ENCODE data around the gene STOX1.
A peak's percentile ranks its signal among the peaks of the same experiment; 100 is the strongest.

The STOX1 gene

DNA sequence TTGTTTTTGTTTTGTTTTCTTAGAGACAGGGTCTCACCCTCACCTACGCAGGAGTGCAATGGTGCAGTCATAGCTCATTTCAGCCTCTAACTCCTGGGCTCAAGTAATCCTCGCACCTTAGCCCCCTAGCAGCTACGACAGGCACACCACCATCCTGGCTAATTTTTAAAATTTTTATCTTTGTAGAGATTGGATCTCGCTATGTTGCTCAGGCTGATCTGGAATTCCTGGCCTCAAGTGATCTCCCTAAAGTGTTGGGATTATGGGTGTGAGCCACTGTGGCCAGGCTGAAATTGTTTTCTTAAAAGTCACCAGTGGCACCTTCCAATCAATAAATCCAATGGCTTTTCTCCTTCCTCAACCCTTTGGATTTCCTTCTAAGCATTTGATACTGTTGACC lies 52.9 kb downstream of the STOX1 start:
- DNase-seq (ENCODE audit: low read depth) = no peak
- TF ChIP-seq, protein P1, sequence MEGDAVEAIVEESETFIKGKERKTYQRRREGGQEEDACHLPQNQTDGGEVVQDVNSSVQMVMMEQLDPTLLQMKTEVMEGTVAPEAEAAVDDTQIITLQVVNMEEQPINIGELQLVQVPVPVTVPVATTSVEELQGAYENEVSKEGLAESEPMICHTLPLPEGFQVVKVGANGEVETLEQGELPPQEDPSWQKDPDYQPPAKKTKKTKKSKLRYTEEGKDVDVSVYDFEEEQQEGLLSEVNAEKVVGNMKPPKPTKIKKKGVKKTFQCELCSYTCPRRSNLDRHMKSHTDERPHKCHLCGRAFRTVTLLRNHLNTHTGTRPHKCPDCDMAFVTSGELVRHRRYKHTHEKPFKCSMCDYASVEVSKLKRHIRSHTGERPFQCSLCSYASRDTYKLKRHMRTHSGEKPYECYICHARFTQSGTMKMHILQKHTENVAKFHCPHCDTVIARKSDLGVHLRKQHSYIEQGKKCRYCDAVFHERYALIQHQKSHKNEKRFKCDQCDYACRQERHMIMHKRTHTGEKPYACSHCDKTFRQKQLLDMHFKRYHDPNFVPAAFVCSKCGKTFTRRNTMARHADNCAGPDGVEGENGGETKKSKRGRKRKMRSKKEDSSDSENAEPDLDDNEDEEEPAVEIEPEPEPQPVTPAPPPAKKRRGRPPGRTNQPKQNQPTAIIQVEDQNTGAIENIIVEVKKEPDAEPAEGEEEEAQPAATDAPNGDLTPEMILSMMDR (IDR thresholded peaks at IDR 0.05; ENCODE audit: insufficient read depth, low read depth, low read length, missing control alignments) = no peak

DNA sequence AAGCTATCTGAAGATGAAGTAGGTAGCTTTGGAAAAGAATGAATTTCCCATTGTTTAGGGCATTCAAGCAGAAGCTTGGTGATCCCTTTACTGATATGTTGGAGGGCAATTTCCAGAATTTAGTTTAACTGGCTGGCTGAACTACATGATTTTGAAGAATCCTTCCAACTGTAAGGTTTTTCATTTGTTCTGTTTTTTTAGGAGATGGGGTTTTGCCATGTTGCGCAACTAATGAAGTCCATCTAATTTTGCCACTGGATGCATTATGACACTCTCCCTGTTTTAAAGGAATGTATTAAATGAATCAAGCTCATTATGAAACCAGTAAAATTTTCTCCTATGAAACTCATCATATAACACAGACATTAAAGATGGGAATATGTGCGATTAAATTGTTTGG lies 67.7 kb downstream of the STOX1 start:
- no peak overlapping the region for H3K4me3 ChIP-seq (ENCODE audit: low read depth, low read length)
- DNase-seq (ENCODE audit: low read depth) = no peak
- TF ChIP-seq, protein P1 (IDR thresholded peaks at IDR 0.05; ENCODE audit: insufficient read depth, low read depth, low read length, missing control alignments) = no peak

More for the DNA sequence above, 52.9 kb downstream of the STOX1 start:
- H3K4me3 ChIP-seq (ENCODE audit: low read depth, low read length) = no peak overlapping the region

DNA sequence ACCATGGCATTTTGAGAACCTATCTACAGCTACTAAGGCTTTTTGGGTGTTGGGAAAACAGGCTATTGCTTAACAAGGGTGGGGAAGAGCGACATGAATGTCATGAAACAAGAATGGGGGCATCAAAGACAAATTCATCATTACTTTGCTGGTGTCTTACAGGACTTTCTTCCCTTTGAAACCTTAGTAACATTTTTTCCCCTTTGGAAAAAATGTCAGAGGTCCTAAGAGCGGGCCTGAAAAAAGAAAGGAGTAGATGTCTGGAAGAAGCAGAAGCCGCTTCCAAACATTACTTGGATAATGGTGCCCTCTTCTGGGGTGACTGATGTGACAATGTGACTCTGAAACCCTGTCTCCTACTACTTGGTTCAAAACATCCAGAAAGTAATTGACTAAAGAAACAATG lies 70.0 kb downstream of the STOX1 start:
- TF ChIP-seq, protein P1 (IDR thresholded peaks at IDR 0.05; ENCODE audit: insufficient read depth, low read depth, low read length, missing control alignments) = peak; percentile 35
- peak; percentile 65 for DNase-seq (ENCODE audit: low read depth)

DNA sequence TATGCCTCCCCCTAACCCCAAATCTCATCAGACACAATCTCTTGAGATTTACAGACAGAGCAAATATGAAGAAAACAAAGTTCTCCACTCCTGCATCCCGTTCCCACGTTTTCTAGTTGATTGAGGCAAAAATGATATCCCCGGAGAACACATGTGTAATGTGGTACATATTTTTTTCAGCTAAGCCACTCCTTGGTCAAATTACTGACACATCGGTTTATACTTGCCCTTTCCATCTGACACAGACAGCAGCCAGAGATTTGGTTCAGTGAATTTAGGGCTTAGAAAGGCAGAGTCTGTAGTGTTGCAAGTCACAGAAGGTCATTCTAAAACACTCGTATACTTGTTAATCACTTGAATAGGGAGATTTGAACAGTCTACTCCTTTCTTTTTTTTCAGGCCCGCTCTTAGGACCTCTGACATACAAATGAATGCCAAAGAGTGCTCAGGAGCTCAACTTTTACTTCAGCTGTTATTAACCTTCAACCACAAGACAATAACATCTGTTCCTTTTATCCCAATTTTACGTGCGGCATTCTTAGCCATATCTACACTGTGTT lies 71.9 kb downstream of the STOX1 start:
- H3K4me3 ChIP-seq (ENCODE audit: low read depth, low read length) = no peak overlapping the region
- TF ChIP-seq, protein P1 (IDR thresholded peaks at IDR 0.05; ENCODE audit: insufficient read depth, low read depth, low read length, missing control alignments) = no peak
- no peak for DNase-seq (ENCODE audit: low read depth)

More for the DNA sequence above, 70.0 kb downstream of the STOX1 start:
- H3K4me3 ChIP-seq (ENCODE audit: low read depth, low read length) = no peak overlapping the region

DNA sequence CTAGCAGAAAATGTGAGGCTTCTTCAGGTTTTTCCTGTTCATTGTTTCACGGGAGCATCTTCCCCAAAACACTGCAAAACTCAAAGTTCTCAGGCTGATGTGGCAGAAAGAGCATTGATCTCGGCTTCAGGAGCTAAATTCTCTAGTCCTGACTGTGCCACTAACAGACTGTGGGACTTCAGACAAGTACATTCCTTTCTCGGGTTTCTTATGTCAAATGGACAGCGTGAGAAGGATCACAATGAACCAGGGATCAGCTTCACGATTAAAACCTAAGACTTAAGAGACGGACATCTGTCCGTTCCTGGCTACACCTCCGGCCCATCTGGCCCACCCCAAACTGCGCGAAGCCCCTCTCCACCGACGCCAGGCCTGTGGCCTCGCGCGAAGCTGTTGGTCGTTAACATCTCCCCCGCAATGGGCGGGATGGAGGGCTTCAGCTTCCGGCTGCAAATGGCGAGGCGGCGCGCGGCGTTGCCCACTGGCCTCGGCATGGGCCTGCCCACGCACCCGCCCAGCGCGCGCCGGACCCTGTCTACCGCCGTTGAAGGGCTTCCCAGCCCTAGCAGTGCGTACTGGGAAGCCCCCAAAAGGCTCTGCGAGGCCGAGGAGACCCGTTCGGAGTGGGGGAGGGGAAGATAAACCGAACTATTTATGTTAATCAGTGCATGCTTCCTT lies 73.2 kb downstream of the STOX1 start:
- DNase-seq (ENCODE audit: low read depth) = no peak
- peak overlapping the region; percentile 67 for H3K4me3 ChIP-seq (ENCODE audit: low read depth, low read length)
- TF ChIP-seq, protein P1 (IDR thresholded peaks at IDR 0.05; ENCODE audit: insufficient read depth, low read depth, low read length, missing control alignments) = no peak

DNA sequence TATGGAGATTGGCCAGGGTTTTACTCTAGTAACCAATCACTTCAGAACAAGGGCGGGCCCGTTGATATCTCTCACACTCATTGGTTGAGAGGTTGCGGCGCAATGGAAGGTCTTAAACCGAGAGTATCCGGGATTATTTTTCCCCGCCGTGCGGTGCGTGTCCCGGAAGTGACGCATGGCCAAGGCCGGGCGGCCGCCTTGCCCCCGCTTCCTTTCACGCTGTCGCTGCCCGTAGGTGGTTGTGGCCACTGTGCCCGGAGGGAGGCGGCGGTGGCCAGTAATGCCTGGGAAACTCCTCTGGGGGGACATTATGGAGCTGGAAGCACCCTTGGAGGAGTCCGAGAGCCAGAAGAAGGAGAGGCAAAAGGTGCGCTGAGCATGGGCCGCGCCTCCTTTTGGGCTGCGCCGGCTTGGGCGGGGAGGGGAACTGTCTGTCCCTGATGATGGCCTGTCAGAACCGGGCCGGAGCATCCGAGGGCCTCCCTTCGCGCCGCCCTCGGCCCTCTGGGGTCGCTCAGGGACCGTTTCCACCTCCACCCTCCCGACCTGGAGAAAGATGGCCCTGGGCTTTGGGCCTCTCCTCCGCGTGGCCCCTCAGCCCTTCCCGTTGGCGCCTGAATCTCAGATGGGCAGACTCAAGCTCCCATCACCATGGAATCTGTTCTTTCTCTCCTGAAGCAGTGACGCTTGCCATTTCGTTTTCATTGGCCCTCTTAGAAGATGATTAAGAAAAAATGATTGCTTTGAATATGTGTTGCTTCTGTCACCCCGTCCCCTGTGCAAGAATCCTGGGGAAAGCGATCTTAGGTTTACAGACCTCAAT lies 74.0 kb downstream of the STOX1 start, which contains the start of gene DDX50:
DDX50 (plus strand) TSS at position 211 of the 823 bp plus-strand sequence; CDS start at position 281, 70 bp downstream.
- TF ChIP-seq, protein P1 (IDR thresholded peaks at IDR 0.05; ENCODE audit: insufficient read depth, low read depth, low read length, missing control alignments) = no peak
- DNase-seq (ENCODE audit: low read depth) = peak; percentile 99
- peak within 1 kb of the TSS; percentile 67 for H3K4me3 ChIP-seq (ENCODE audit: low read depth, low read length)

Data from GM12865 (cell line).